HG03354 (cell line): ENCODE results near the gene YBEY.
"Not testable (repeated sequence)": the region's sequence is repeated elsewhere in the genome, so short reads cannot be mapped to it uniquely, and the experiment has no call there.

ENCODE experiments used
- ATAC-seq: cut with Tn5 transposase; IDR thresholded peaks from one replicate; pipeline ENCODE4 v1.9.1; 2021; ENCODE audit warnings: mild to moderate bottlenecking; ENCODE audit not compliant: unreplicated experiment, poor library complexity, severe bottlenecking

YBEY gene

GRCh38 chr21:46297338-46298271 lies 11.5 kb downstream of the YBEY start:
- ATAC-seq, result no peak

- no peak for ATAC-seq
Measured at GRCh38 chr21:46299167-46299566, 13.0 kb downstream of the YBEY start.

GRCh38 chr21:46301759-46302158 lies 15.6 kb downstream of the YBEY start:
- ATAC-seq, result no peak

- no peak for ATAC-seq
Measured at GRCh38 chr21:46304437-46304836, 18.3 kb downstream of the YBEY start.

DNA sequence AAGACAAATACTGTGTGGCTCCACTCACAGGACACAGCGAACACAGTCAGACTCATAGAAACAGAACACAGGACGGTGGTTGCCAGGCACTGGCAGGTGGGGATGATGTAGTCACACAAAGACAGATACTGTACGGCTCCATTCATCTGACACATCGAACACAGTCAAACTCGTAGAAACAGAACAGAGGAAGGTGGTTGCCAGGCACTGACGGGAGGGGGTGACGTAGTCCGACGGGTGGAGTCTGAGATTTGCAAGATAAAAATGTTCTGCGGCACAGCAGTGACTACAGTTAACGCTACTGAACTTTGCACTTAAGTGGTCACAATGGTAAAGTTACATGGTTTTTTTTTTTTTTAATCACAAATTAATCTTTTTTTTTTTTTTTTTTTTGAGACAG lies 18.8 kb downstream of the YBEY start:
- ATAC-seq, result no peak

- peak; percentile 48 for ATAC-seq
Measured at GRCh38 chr21:46307625-46308024, 21.5 kb downstream of the YBEY start.

DNA sequence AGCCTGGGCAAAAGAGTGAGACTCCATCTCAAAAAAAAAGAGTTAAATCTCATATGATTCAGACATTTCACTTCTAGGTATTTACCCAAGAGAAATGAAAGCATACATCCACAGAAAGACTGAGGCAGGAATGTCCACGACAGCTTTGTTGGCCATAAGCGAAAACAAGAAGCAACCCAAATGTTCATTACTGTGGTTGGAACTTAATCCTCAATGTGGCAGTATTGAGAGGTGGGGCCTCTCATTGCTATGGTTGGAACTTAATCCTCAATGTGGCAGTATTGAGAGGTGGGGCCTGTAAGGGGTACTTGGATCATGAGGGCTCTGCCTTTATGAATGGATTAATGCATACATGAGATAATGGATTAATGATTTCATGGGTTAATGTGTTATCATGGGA lies 22.3 kb downstream of the YBEY start:
- ATAC-seq, result no peak

DNA sequence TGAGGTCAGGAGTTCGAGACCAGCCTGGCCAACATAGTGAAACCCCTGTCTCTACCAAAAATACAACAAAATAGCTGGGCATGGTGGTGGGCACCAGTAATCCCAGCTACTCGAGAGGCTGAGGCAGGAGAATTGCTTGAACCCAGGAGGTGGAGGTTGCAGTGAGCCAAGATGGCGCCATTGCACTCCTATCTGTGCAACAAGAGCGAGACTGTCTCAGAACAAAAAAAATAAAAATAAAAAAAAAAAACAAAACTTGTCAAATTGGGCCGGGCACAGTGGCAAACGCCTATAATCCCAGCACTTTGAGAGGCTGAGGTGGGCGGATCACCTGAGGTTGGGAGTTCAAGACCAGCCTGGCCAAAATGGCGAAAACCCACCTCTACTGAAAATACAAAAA lies 24.1 kb downstream of the YBEY start:
- ATAC-seq, result not testable (repeated sequence)

- ATAC-seq, result no peak
Measured at GRCh38 chr21:46311568-46311967, 25.4 kb downstream of the YBEY start.

GRCh38 chr21:46312949-46313348 lies 26.8 kb downstream of the YBEY start:
- no peak for ATAC-seq

- ATAC-seq, result no peak
Measured at GRCh38 chr21:46314441-46315020, 28.4 kb downstream of the YBEY start.

GRCh38 chr21:46316708-46317324 lies 30.7 kb downstream of the YBEY start:
- ATAC-seq, result no peak

- ATAC-seq, result no peak
Measured at GRCh38 chr21:46317710-46318463, 31.7 kb downstream of the YBEY start.

DNA sequence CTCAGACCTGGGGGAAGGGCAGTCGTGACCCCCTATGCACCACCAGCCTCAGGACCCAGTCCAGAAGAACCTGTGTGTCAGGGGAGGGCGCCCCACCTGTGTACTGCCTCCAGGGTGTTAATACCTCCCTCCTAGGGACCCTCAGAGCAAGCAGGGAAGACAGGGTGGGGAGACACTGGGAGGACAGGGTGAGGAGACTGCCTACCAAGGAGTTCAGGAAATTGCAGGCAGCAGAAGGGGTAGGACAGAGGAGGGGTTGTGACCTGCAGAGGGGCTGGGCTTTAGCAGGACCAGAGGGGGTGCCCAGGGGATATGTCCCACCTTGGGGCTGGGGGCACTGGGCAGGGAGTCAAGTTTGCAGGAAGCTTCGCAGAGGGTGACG lies 32.3 kb downstream of the YBEY start:
- no peak for ATAC-seq

- ATAC-seq, result no peak
Measured at GRCh38 chr21:46319186-46319585, 33.0 kb downstream of the YBEY start.

DNA sequence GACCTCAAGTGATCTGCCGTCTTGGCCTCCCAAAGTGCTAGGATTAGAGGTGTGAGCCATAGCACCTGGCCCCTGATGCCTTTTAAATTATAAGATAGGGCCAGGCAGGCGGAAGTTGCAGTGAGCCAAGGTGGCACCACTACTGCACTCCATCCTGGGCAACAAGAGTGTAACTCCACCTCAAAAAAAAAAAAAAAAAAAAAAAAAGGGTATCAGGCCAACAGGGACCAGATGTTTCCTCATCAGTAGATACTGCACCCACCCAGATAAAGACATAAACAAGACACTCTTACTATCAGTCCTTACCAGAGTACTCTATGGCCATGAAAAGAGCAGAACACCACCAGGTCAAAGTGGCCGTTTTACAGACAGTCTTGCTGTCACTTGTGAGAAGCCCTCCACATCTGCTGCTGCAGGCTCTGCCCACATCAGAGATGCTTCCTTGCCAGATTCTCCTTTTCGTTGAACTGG lies 34.2 kb downstream of the YBEY start:
- ATAC-seq, result no peak

DNA sequence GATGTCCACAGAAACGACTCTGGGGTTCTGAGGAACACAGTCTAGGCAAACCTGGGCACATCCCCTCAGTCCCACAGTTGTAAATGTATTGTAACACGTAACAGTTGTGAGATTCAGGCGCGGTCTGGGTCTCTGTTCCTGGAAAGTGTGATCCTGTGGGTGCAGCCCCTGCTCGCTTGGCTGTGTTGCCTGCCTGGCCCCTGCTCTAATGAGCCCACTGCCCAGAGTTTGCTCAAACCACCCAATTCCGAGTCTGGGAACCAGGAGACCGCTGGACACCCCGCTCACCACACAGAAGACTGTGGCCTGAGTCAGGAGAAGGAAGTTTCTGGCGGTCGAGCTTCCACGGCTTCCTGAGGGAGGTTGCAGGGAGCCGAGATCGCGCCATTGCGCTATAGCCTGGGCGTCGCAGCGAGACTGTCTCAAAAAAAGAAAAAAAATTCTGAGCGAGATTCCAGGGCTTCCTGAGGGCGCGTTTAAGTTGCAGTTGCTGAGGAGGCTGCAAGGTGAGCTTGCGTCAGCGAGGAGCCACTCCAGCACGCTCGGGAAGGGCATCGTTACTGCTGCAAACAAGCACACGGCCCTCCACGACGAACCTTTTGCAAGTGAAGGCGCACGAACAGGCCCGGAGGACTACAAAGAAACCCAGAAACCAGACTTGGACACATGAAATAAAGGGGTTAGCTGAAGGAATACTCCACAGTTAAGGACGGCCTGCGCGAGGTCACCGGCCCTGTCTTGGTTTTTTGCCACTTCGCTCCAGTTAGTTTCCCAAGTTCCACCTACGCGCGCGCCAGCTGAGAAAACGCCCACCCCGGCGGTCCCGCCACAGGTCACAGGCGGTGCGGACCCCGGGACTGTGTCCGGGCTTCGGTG lies 36.4 kb downstream of the YBEY start:
- no peak for ATAC-seq

DNA sequence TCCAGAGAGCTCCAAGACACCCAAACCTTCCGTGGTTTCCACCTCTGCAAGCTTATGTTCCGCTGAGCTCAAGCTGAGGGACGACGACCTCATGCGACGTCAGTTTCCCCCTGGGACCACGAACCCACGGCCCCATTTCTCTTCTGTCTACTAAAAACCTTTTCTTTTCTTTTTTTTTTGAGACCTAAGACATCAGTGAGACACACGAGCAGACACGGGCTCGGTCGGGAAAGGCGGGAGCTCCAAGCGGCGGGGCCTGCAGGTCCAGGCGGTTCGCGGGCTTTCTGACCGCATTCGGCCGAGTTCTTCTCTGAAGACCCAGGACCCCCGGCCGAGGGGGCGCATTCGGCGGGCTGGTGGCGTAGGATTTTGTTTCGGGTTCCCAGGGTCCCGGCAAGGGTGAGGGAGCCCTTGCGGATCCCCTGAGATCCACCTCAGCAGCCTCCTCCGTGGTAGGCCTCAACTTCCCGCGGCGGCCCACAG lies 37.1 kb downstream of the YBEY start:
- no peak for ATAC-seq
